Measurements from ENCODE around the gene PPM1J. TPM values are rescaled to one million over a fixed set of nuclear protein-coding genes. Genes with fewer than 3 reads are reported as not detected.

PPM1J gene
- total and polyA plus RNA-seq, 2 of the 13 experiments (the other 11 are each of a cell fraction or from before 2014, with no cell fraction given) = 0.07 to 0.22 TPM

DNA sequence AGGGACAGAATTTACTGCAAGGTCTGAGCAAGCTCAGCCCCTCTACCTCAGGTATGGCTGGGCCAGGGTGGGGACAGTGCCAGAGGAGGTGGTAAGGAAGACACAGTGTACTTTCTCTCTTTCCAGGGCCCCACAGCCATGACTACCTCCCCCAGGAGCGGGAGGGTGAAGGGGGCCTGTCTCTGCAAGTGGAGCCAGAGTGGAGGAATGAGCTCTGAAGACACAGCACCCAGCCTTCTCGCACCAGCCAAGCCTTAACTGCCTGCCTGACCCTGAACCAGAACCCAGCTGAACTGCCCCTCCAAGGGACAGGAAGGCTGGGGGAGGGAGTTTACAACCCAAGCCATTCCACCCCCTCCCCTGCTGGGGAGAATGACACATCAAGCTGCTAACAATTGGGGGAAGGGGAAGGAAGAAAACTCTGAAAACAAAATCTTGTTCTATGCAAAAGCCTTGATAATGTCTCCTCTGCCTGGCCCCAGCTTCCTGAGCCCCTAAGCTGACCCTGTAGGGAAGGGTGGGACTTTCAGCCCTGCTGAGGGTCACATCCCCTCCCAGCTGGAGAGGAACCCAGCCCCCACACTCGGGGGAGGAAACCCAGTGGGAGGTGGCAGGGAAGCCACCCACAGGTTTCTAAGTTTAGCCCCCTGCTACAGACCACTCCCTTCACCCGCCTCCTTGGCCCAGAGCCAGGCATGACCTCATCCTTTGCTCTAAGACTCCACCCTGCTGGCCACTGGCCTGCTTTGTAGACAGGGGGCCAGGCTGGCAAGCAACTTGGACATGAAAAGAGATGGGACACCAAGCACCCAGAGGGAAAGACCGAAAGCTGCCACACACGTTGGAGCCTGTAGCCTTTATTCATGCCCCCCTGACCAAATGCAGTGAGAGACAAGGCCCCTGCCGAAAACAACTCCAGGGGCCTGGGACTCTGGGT, 14.6 kb downstream of the PPM1J start (continued):
- 0 out of 2 replicates have a peak, but pooled peaks have one; percentile 59 for TF ChIP-seq ZNF333 (CRISPR knock-in tag; IDR thresholded peaks at IDR 0.05; ENCODE audit: borderline replicate concordance)
- no peak for TF ChIP-seq SNAPC2 (CRISPR knock-in tag; IDR thresholded peaks at IDR 0.05)
- no peak for TF ChIP-seq MIER2 (CRISPR knock-in tag; IDR thresholded peaks at IDR 0.05)
- no peak for TF ChIP-seq ZNF3 (CRISPR knock-in tag; IDR thresholded peaks at IDR 0.05)
- TF ChIP-seq ZNF331 (CRISPR knock-in tag; IDR thresholded peaks at IDR 0.05) = no peak
- no peak for TF ChIP-seq ZBTB21 (CRISPR knock-in tag; IDR thresholded peaks at IDR 0.05)
- TF ChIP-seq ZNF781 (CRISPR knock-in tag; IDR thresholded peaks at IDR 0.05; ENCODE audit: borderline replicate concordance, not compliant biosample characterization) = no peak
- peak; percentile 31; the same call in 1 of the 2 replicates for TF ChIP-seq PHF21A (CRISPR knock-in tag; IDR thresholded peaks at IDR 0.05)
- TF ChIP-seq GMEB1 (CRISPR knock-in tag; IDR thresholded peaks at IDR 0.05; ENCODE audit: borderline replicate concordance) = no peak
- no peak for TF ChIP-seq ZNF564 (CRISPR knock-in tag; IDR thresholded peaks at IDR 0.05)
- no peak; the same call in 1 of the 2 replicates for TF ChIP-seq ZMAT3 (CRISPR knock-in tag; conservative IDR thresholded peaks at IDR 0.05)
- no peak for TF ChIP-seq SIX1 (CRISPR knock-in tag; IDR thresholded peaks at IDR 0.05; ENCODE audit: borderline replicate concordance)
- no peak for TF ChIP-seq BCL6 (CRISPR knock-in tag; IDR thresholded peaks at IDR 0.05)
- TF ChIP-seq HDAC2 (CRISPR knock-in tag; IDR thresholded peaks at IDR 0.05) = peak; percentile 15; the same call in 1 of the 2 replicates
- no peak for TF ChIP-seq ZKSCAN5 (CRISPR knock-in tag; IDR thresholded peaks at IDR 0.05)
- TF ChIP-seq MLLT10 (CRISPR knock-in tag; IDR thresholded peaks at IDR 0.05) = no peak
- TF ChIP-seq AGO2 (optimal IDR thresholded peaks at IDR 0.05; ENCODE audit: low read depth, low read length) = no peak
- no peak for TF ChIP-seq RBFOX2 (IDR thresholded peaks at IDR 0.05; ENCODE audit: low read depth, low read length)
- TF ChIP-seq, protein P1, sequence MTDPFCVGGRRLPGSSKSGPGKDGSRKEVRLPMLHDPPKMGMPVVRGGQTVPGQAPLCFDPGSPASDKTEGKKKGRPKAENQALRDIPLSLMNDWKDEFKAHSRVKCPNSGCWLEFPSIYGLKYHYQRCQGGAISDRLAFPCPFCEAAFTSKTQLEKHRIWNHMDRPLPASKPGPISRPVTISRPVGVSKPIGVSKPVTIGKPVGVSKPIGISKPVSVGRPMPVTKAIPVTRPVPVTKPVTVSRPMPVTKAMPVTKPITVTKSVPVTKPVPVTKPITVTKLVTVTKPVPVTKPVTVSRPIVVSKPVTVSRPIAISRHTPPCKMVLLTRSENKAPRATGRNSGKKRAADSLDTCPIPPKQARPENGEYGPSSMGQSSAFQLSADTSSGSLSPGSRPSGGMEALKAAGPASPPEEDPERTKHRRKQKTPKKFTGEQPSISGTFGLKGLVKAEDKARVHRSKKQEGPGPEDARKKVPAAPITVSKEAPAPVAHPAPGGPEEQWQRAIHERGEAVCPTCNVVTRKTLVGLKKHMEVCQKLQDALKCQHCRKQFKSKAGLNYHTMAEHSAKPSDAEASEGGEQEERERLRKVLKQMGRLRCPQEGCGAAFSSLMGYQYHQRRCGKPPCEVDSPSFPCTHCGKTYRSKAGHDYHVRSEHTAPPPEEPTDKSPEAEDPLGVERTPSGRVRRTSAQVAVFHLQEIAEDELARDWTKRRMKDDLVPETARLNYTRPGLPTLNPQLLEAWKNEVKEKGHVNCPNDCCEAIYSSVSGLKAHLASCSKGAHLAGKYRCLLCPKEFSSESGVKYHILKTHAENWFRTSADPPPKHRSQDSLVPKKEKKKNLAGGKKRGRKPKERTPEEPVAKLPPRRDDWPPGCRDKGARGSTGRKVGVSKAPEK (CRISPR knock-in tag; IDR thresholded peaks at IDR 0.05; ENCODE audit: borderline replicate concordance) = no peak
- no peak for TF ChIP-seq ZNF260 (CRISPR knock-in tag; IDR thresholded peaks at IDR 0.05; ENCODE audit: borderline replicate concordance, low read depth)
- peak; percentile 66 for TF ChIP-seq ZNF280D (CRISPR knock-in tag; IDR thresholded peaks at IDR 0.05)

Data from HepG2 (cell line).